Fibroblast of skin of right quadriceps (primary cell): Measurements from ENCODE around the gene ZNF407.
A peak's percentile ranks its signal among the peaks of the same experiment; 100 is the strongest.

Experiments used
- DNase-seq: peaks from one replicate; pipeline ENCODE4 v3.0.0-alpha.2; 2013

Gene ZNF407

GRCh38 chr18:75110311-75110710 is 512.6 kb downstream of the ZNF407 start:
- DNase-seq, result no peak

- DNase-seq, result no peak
Measured at GRCh38 chr18:75110846-75111415, 513.3 kb downstream of the ZNF407 start.

GRCh38 chr18:75111760-75112159 is 514.1 kb downstream of the ZNF407 start:
- peak; percentile 7 for DNase-seq

- no peak for DNase-seq
Measured at GRCh38 chr18:75112186-75113096, 514.8 kb downstream of the ZNF407 start.

GRCh38 chr18:75113455-75113854 is 515.8 kb downstream of the ZNF407 start:
- DNase-seq, result no peak

- no peak for DNase-seq
Measured at GRCh38 chr18:75114231-75114764, 516.6 kb downstream of the ZNF407 start.
